ENCODE results near the gene C19orf25. TPM values are rescaled to one million over a fixed set of nuclear protein-coding genes. Genes with fewer than 3 reads are reported as not detected.

C19orf25 gene
- total and polyA plus RNA-seq, 2 donors (not counting 1 experiment from before 2014, with no cell fraction given) = 34.2 to 68.3 TPM

DNA sequence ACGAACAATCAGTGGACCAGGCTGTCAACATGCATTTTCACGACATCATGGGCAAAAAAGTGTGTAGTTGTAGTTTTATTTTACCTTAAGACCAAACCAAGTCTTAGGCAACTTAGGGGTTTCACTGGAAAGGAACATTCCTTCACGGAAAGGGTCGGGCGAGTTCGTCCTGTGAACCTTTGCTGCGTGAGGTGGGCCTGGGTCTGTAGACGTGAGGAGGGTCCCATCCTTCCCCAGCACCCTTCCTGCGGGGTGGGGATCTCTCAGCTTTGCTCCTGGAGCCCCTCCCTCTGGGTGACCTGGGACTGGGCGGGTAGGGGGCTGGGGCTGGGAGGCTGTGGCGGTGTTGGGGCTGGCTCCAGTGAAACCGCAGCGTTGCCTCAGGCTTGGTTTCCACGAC, 53.1 kb downstream of the C19orf25 start:
- WGBS (ENCODE audit: insufficient coverage) = 98% methylated on average over 7 of the region's 14 CpGs
- H3K79me2 ChIP-seq (ENCODE audit: control insufficient read depth, insufficient read depth, low read length) = peaks cover 42% of the 10 kb centered on the region
- H3K4me2 ChIP-seq (replicated peaks; ENCODE audit: low read depth, low read length, poor library complexity, severe bottlenecking) = no peak overlapping the region
- H3K27ac ChIP-seq (ENCODE audit: low read length in 2 of 2) = no peak overlapping the region
- no peaks in the 10 kb centered on the region for H3K9me3 ChIP-seq (ENCODE audit: control extremely low read depth in 1 of 3, control insufficient read depth in 2 of 3, insufficient read depth in 1 of 3, low read length in 2 of 3)
- no peak overlapping the region for H3K4me3 ChIP-seq (ENCODE audit: control extremely low read depth in 1 of 5, extremely low read depth in 1 of 5, insufficient read depth in 1 of 5, low read depth in 2 of 5, low read length in 4 of 5)
- Mint-ChIP-seq H3K4me3 (no peak overlapping the region), H3K4me1 (no peaks in the 10 kb centered on the region), H3K9me3 (ENCODE audit: insufficient read depth) (no peaks in the 10 kb centered on the region), H3K27ac (no peak overlapping the region), H3K27me3 (no peaks in the 10 kb centered on the region)
- H2AFZ ChIP-seq (ENCODE audit: insufficient read depth, low read depth, low read length, poor library complexity, severe bottlenecking) = no peak overlapping the region
- ChIA-PET POLR2A (no interaction called here), CTCF (no interaction called here)
- DNase-seq (no peak), ATAC-seq (ENCODE audit: low read depth) (no peak)
- H3K27me3 ChIP-seq (replicated peaks in 1 of 4; ENCODE audit: control extremely low read depth in 1 of 4, control insufficient read depth in 3 of 4, insufficient read depth in 4 of 4, low read length in 3 of 4) = no peaks in the 10 kb centered on the region
- peaks cover 0 to 72% of the 10 kb centered on the region in 2 experiments for H3K36me3 ChIP-seq (replicated peaks in 1 of 2; ENCODE audit: control extremely low read depth in 1 of 2, control insufficient read depth in 1 of 2, extremely low read depth in 1 of 2, insufficient read depth in 2 of 2, low read length in 1 of 2)
- no peak overlapping the region for H3K9ac ChIP-seq (ENCODE audit: low read length)
- TF ChIP-seq, protein P1, sequence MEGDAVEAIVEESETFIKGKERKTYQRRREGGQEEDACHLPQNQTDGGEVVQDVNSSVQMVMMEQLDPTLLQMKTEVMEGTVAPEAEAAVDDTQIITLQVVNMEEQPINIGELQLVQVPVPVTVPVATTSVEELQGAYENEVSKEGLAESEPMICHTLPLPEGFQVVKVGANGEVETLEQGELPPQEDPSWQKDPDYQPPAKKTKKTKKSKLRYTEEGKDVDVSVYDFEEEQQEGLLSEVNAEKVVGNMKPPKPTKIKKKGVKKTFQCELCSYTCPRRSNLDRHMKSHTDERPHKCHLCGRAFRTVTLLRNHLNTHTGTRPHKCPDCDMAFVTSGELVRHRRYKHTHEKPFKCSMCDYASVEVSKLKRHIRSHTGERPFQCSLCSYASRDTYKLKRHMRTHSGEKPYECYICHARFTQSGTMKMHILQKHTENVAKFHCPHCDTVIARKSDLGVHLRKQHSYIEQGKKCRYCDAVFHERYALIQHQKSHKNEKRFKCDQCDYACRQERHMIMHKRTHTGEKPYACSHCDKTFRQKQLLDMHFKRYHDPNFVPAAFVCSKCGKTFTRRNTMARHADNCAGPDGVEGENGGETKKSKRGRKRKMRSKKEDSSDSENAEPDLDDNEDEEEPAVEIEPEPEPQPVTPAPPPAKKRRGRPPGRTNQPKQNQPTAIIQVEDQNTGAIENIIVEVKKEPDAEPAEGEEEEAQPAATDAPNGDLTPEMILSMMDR (IDR thresholded peaks at IDR 0.05) = no peak
- TF ChIP-seq EZH2 (IDR thresholded peaks at IDR 0.05; ENCODE audit: borderline replicate concordance, insufficient read depth, low read depth, low read length, poor library complexity, severe bottlenecking) = no peak
- no peaks in the 10 kb centered on the region for H3K4me1 ChIP-seq (ENCODE audit: control insufficient read depth in 2 of 2, insufficient read depth in 2 of 2, low read length in 2 of 2)
- intact Hi-C loops (cut with micrococcal nuclease) = no loop called here
- H4K20me1 ChIP-seq (ENCODE audit: control insufficient read depth, insufficient read depth, low read length, poor library complexity, severe bottlenecking) = peaks cover 78% of the 10 kb centered on the region

DNA sequence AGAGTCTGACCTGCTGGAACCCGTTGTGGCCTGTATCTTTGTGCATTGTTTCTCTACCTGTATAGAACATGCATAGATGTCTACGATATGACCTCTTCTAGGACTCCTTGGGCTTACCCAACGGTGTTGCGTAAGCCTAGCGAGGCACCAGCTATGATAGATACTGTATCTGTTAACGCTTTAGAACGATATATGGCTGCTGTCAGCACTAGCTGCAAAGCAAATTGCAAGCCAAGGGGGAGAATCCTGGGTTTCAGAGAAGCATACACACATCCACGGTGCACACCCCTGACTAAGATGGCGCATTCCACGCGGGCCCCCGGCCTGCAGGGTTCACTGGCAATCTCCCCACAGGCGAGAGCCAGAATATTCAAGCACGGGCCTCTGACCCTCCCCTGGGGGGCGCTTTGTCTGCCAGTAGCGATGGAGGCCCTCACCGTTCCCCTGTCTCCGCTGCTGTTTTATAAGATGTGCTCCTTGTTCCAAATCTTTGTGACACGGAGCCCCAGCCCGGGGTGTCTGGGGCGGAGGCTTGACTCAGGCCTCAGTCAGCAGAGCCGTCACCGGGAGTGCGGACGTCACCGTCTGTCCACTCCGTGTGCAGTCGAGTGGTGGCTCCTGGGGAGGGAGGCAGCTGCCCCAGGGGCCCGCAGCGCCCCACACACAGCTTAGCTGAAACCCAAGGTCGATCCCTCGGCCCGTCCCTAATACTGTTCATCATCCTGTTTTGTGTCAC, 53.7 kb downstream of the C19orf25 start:
- Histone ChIP-seq H3K79me2 (ENCODE audit: control insufficient read depth, insufficient read depth, low read length) (peaks cover 46% of the 10 kb centered on the region), H3K4me1 (ENCODE audit: control insufficient read depth in 2 of 2, insufficient read depth in 2 of 2, low read length in 2 of 2) (no peaks in the 10 kb centered on the region), H3K27ac (ENCODE audit: low read length in 2 of 2) (no peak overlapping the region), H4K20me1 (ENCODE audit: control insufficient read depth, insufficient read depth, low read length, poor library complexity, severe bottlenecking) (peaks cover 82% of the 10 kb centered on the region), H2AFZ (ENCODE audit: insufficient read depth, low read depth, low read length, poor library complexity, severe bottlenecking) (no peak overlapping the region), H3K4me3 (ENCODE audit: control extremely low read depth in 1 of 5, extremely low read depth in 1 of 5, insufficient read depth in 1 of 5, low read depth in 2 of 5, low read length in 4 of 5) (no peak overlapping the region), H3K36me3 (replicated peaks in 1 of 2; ENCODE audit: control extremely low read depth in 1 of 2, control insufficient read depth in 1 of 2, extremely low read depth in 1 of 2, insufficient read depth in 2 of 2, low read length in 1 of 2) (peaks cover 0 to 76% of the 10 kb centered on the region in 2 experiments), H3K27me3 (replicated peaks in 1 of 4; ENCODE audit: control extremely low read depth in 1 of 4, control insufficient read depth in 3 of 4, insufficient read depth in 4 of 4, low read length in 3 of 4) (no peaks in the 10 kb centered on the region), H3K9ac (ENCODE audit: low read length) (no peak overlapping the region), H3K9me3 (ENCODE audit: control extremely low read depth in 1 of 3, control insufficient read depth in 2 of 3, insufficient read depth in 1 of 3, low read length in 2 of 3) (no peaks in the 10 kb centered on the region), H3K4me2 (replicated peaks; ENCODE audit: low read depth, low read length, poor library complexity, severe bottlenecking) (no peak overlapping the region)
- no peaks in the 10 kb centered on the region for H3K9me3 Mint-ChIP-seq (ENCODE audit: insufficient read depth)
- WGBS (ENCODE audit: insufficient coverage) = 97% methylated on average over 31 of the region's 33 CpGs
- ATAC-seq (ENCODE audit: low read depth) = no peak
- no peak overlapping the region for H3K4me3 Mint-ChIP-seq
- no peak overlapping the region for H3K27ac Mint-ChIP-seq
- TF ChIP-seq EZH2 (IDR thresholded peaks at IDR 0.05; ENCODE audit: borderline replicate concordance, insufficient read depth, low read depth, low read length, poor library complexity, severe bottlenecking) = no peak
- TF ChIP-seq, protein P1 (IDR thresholded peaks at IDR 0.05) = no peak
- intact Hi-C loops (cut with micrococcal nuclease) = no loop called here
- H3K27me3 Mint-ChIP-seq = no peaks in the 10 kb centered on the region
- ChIA-PET POLR2A (no interaction called here), CTCF (no interaction called here)
- no peak for DNase-seq
- H3K4me1 Mint-ChIP-seq = no peaks in the 10 kb centered on the region

Data from B cell (primary cell).